Suprapubic skin (tissue), 4 donors: ENCODE measurements around the gene CCDC9B.

Experiments
- CTCF ChIP-seq, 2 donors: fragments of 200-600 bp in 1 of 2; fragments of 450-650 bp in 1 of 2; sonication (generic) in 1 of 2; IDR thresholded peaks; one replicate each; pipeline ENCODE4 v1.5.1; 2016 to 2019; ENCODE audit warnings: antibody characterized with exemption in 2 of 2, mild to moderate bottlenecking in 1 of 2, moderate library complexity in 1 of 2
- POLR2A ChIP-seq, 2 donors: fragments of 450-650 bp; IDR thresholded peaks; one replicate each; pipeline ENCODE4 v1.6.1; 2017; ENCODE audit warnings: antibody characterized with exemption in 2 of 2, mild to moderate bottlenecking in 2 of 2, moderate library complexity in 2 of 2
- POLR2AphosphoS5 ChIP-seq, 3 donors: sonication (generic); formaldehyde crosslinking; IDR thresholded peaks; one replicate each; pipeline ENCODE4 v1.6.1; 2017; ENCODE audit warnings: antibody characterized with exemption in 3 of 3

GRCh38 chr15:40339621-40339945 is 1.2 kb downstream of the CCDC9B start:
- TF ChIP-seq CTCF (IDR thresholded peaks at IDR 0.05) (no peak), POLR2A (IDR thresholded peaks at IDR 0.05) (no peak), POLR2AphosphoS5 (IDR thresholded peaks at IDR 0.05) (no peak)
